ENCODE results near the gene COMT.

Gene COMT

DNA sequence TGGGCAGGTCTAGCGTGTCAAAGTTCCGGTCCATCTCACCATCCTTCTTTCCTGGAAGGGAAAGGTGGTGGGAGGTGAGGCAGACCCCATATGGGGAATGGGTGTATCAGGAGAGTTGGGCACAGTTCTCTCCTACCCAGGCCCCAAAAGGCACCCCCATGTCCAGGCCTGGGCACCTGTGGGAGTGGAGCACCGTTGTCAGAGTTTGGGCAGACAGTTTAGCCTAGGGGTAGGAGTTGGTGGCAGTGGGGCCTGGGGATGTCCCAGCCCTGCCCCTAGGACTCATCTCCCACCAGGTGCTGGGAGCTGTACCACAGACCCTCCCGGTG is 34.1 kb downstream of the COMT start:
- Histone ChIP-seq H3K9me3 (ENCODE audit: insufficient read depth, low read depth, low read length) (no peaks in the 10 kb centered on the region), H3K4me1 (ENCODE audit: insufficient read depth, low read length) (peaks cover 13% of the 10 kb centered on the region), H3K36me3 (ENCODE audit: insufficient read depth, low read length) (peaks cover 49% of the 10 kb centered on the region), H3K9ac (ENCODE audit: low read depth, low read length) (no peak overlapping the region), H3K27ac (ENCODE audit: low read depth, low read length) (no peak overlapping the region), H3K4me3 (ENCODE audit: low read length) (no peak overlapping the region), H3K27me3 (ENCODE audit: insufficient read depth, low read length) (no peaks in the 10 kb centered on the region)
- WGBS, result 91% methylated on average over 3 of the region's 4 CpGs

DNA sequence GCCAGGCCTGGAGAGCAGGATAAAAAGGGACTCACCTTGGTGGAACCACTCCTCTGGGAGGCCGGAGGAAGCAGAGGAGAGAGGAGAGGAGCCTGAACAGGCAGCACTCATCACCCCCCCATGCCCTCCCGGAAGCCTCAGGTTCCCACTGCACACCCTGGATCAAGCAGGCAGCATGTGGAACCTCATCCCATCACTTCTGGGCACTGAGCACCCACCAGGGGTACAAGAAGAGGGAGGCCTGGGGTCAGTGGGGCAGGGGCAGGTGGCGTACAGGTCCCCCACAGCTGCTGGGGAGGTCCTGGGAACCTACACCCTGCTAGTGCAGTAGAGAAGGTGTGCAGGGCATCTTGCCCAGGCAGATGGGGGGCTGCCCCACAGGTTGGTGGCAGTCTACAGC is 35.1 kb downstream of the COMT start:
- Histone ChIP-seq H3K9me3 (ENCODE audit: insufficient read depth, low read depth, low read length) (no peaks in the 10 kb centered on the region), H3K4me3 (ENCODE audit: low read length) (no peak overlapping the region), H3K27ac (ENCODE audit: low read depth, low read length) (no peak overlapping the region), H3K36me3 (ENCODE audit: insufficient read depth, low read length) (peaks cover 50% of the 10 kb centered on the region), H3K9ac (ENCODE audit: low read depth, low read length) (no peak overlapping the region), H3K4me1 (ENCODE audit: insufficient read depth, low read length) (peaks cover 13% of the 10 kb centered on the region), H3K27me3 (ENCODE audit: insufficient read depth, low read length) (no peaks in the 10 kb centered on the region)
- WGBS, result 88% methylated on average over 3 of the region's 3 CpGs

DNA sequence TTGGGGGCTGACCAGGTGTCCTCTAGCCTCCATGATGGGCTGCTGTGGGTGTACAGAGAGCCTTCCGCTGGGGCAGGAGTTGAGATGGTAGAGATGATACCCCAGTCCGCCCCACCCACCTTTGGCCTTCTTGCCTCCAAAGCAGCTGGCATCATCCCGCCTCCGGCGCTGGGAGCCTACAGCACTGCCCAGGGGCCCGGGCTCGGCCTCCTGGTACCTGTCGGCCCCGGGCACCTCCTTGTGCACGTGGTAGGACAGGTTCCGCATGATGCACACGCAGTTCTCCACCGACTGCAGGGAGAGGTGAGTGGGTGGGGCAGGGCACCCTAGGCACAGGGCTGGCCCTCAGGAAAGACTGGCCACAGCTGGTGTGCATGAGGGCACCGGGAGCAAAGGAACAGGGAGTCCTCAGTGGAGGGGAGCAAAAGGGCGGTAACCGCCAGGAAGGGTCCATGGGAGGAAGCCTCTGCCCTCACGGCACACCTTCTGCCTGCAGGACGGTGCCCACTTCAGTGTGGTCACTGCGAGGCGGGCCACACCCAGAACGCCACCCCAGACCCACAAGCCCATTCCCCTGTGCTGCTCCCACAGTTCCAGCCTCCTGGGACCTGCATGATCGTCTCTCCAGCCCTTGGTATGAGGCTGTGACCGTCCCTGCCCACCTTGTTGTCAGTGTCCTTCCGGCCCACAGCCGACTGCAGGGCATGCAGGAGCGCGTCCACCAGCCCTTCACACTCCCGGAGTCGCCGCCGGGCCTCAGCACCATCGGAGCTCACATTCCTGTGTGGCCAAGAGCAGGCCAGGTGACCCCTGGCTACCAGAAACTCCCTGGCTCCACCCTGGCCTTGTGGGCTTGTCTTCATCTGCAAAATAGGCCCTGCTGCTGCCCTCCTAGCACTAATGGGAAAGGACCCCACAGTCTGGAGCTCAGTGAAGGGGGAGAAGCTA is 36.0 kb downstream of the COMT start:
- Histone ChIP-seq H3K9ac (ENCODE audit: low read depth, low read length) (no peak overlapping the region), H3K27ac (ENCODE audit: low read depth, low read length) (no peak overlapping the region), H3K36me3 (ENCODE audit: insufficient read depth, low read length) (peaks cover 43% of the 10 kb centered on the region), H3K4me3 (ENCODE audit: low read length) (no peak overlapping the region), H3K9me3 (ENCODE audit: insufficient read depth, low read depth, low read length) (no peaks in the 10 kb centered on the region), H3K4me1 (ENCODE audit: insufficient read depth, low read length) (peaks cover 13% of the 10 kb centered on the region), H3K27me3 (ENCODE audit: insufficient read depth, low read length) (no peaks in the 10 kb centered on the region)
- 95% methylated on average over 32 of the region's 32 CpGs for WGBS

DNA sequence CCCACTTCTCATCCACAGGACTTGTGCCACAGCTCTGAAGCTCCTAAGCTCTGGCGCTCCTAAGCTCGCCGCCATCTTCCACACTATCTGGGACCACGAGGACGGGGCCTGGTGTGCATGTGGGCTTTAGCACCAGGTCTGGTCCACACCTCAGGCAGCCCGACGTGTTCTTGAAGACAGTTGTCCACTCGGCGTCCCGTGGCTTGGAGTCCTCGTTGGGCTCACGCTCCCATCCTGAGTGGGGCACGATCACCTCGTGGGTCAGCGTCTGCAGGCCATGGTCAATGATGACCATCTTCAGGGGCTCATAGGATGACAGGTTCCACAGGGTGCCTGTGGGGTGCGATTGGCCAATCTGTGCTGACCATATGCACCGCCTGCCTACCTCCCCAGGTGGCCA is 37.2 kb downstream of the COMT start:
- Histone ChIP-seq H3K9ac (ENCODE audit: low read depth, low read length) (no peak overlapping the region), H3K27me3 (ENCODE audit: insufficient read depth, low read length) (no peaks in the 10 kb centered on the region), H3K4me3 (ENCODE audit: low read length) (no peak overlapping the region), H3K36me3 (ENCODE audit: insufficient read depth, low read length) (peaks cover 38% of the 10 kb centered on the region), H3K9me3 (ENCODE audit: insufficient read depth, low read depth, low read length) (no peaks in the 10 kb centered on the region), H3K27ac (ENCODE audit: low read depth, low read length) (no peak overlapping the region), H3K4me1 (ENCODE audit: insufficient read depth, low read length) (peaks cover 13% of the 10 kb centered on the region)
- 95% methylated on average over 17 of the region's 17 CpGs for WGBS

DNA sequence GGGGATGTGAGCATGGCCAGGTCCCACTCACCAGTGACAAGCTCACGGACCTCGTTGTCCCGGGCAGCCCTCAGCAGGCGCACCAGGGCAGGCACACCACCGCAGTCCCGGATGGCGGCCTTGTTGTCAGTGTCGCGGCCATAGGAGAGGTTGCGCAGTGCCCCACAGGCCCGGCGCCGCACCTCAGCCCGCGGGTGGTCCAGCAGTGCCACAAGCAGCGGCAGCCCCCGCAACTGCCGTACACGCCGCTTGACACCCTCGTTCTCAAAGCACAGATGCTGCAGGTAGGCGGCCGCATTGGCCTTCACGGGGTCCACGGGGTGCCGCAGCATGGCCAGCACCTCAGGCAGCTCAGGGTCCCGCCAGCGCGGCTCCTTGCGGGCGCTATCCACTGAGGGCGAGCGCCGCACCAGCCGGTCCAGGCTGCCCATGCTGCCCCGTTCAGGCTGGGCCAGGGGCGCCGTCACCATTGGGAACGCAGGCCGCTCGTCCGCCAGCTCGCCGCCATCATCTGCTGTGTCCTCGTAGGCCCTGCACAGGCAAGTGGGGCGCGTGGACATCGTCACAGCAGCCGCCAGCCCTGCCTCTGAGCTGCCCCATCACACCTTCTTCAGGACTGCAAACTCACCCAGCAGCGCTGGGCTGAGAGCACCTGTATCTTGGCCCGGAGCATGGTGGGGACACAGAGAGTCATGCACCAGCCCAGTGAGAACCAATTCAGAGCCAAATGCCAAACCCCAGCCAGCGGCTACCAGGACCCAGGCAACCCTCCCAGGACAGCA is 38.3 kb downstream of the COMT start:
- no peak overlapping the region for H3K4me3 ChIP-seq (ENCODE audit: low read length)
- no peaks in the 10 kb centered on the region for H3K9me3 ChIP-seq (ENCODE audit: insufficient read depth, low read depth, low read length)
- WGBS, result 97% methylated on average over 52 of the region's 52 CpGs
- peaks cover 10% of the 10 kb centered on the region for H3K4me1 ChIP-seq (ENCODE audit: insufficient read depth, low read length)
- no peaks in the 10 kb centered on the region for H3K27me3 ChIP-seq (ENCODE audit: insufficient read depth, low read length)
- no peak overlapping the region for H3K27ac ChIP-seq (ENCODE audit: low read depth, low read length)
- peaks cover 36% of the 10 kb centered on the region for H3K36me3 ChIP-seq (ENCODE audit: insufficient read depth, low read length)
- no peak overlapping the region for H3K9ac ChIP-seq (ENCODE audit: low read depth, low read length)

DNA sequence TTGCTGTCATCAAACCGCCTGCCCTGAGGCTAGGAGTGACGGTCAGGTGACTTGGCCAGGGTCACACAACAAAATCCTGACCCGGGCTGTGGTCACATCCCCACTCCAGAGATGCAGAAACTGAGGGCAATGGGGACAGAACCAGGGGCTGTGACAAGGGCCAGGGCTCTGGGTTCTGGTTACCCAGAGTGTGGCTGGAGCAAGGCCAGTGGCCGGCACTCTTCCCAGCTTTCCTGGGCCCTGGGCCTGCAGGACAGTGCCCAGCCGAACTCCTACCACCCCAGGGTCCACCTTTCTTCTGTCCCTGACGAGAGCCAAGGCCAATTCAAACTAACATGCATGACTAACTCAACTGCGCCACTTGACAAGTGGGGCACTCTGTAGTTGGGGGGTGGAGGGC is 39.2 kb downstream of the COMT start:
- H3K4me3 ChIP-seq (ENCODE audit: low read length), result no peak overlapping the region
- H3K9ac ChIP-seq (ENCODE audit: low read depth, low read length), result no peak overlapping the region
- no peak overlapping the region for H3K27ac ChIP-seq (ENCODE audit: low read depth, low read length)
- H3K4me1 ChIP-seq (ENCODE audit: insufficient read depth, low read length), result peaks cover 1% of the 10 kb centered on the region
- H3K9me3 ChIP-seq (ENCODE audit: insufficient read depth, low read depth, low read length), result no peaks in the 10 kb centered on the region
- WGBS, result 93% methylated on average over 7 of the region's 7 CpGs
- no peaks in the 10 kb centered on the region for H3K27me3 ChIP-seq (ENCODE audit: insufficient read depth, low read length)
- H3K36me3 ChIP-seq (ENCODE audit: insufficient read depth, low read length), result peaks cover 36% of the 10 kb centered on the region

DNA sequence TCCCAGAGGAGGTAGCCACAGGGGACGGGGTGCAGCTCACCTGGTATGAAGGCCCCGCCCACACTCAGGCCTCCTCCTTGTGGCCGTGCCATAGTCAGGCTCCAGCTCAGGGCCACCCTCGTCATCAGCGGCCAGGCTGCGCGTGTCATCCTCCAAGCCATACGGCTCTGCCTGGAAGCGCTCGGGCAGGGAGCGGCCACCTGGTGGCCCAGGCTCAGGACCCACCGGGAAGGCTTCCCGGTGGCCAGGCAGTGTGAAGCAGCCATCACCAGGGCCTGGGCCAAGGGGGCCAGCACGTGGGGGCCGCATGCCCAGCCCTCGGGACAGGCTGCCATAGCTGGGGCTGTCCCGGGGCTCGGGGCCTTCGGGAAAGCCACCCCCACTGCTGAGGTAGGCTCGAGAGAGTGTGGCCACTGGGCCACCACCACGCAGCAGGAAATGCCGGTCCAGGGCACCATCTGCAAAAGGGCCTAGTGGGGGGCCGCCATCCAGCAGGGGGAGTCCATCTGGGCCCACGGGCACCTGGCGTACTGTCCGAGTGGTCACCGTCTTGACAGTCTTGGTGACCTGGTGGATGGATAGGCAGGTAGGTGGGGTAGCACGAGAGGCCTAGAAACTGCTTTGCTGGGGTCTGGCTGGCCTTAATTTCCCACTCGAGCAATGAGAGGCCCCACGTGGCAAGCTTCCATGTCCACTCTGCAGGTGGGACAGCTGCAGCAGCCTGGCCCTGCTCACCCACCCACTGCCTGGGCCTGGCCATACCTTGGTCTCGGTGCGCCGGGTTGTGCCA is 39.8 kb downstream of the COMT start:
- no peak overlapping the region for H3K4me3 ChIP-seq (ENCODE audit: low read length)
- WGBS, result 94% methylated on average over 33 of the region's 33 CpGs

DNA sequence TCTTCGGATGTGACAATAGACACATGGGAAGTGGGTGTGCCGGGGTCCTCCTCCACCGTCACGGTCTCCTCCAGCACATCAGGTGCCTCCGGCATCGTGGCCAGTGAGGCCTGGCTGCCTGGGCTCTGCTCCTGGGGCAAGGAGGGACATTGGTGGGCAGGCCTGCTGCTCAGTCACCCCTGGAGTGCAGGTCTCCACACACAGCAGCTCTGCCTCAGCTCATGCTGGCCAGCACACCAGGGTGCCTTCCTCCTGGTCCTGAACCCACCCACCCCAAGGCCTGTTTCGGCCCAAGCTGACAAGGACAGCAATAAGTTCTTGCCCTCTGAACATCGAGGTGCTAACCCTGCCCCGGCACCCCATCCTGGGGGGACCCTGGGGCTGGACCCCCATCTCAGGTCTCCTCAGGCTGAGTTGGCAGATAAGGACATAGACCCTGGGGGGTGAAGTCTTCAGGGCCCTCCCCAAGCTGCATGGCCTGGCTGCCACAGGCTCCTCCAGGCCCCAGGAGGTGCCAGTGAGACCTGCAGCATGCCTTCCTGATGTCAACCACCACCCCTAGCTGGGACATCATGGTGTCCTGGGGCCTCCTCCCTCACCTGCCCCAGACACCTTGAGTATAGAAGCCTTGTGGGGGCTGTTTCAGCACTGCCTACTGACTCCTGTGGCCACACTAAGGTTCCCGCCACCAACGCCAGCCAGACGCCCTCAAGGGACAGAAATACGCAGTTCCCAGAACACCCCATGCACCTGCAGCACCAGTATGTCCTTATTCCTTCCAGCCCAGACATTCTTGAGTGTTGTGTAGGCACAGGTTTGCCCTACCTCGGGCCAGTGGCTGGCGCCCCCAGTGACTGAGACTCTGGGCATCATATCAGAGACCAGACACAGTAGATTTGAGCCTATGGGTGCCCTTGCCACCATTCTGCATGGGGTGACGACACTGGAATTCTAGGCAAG is 40.7 kb downstream of the COMT start:
- WGBS, result 96% methylated on average over 16 of the region's 16 CpGs

More for the DNA sequence above, 39.8 kb downstream of the COMT start:
- Histone ChIP-seq H3K9me3 (ENCODE audit: insufficient read depth, low read depth, low read length) (no peaks in the 10 kb centered on the region), H3K27me3 (ENCODE audit: insufficient read depth, low read length) (no peaks in the 10 kb centered on the region), H3K9ac (ENCODE audit: low read depth, low read length) (no peak overlapping the region), H3K27ac (ENCODE audit: low read depth, low read length) (no peak overlapping the region), H3K36me3 (ENCODE audit: insufficient read depth, low read length) (peaks cover 36% of the 10 kb centered on the region), H3K4me1 (ENCODE audit: insufficient read depth, low read length) (peaks cover 5% of the 10 kb centered on the region; the same call in 1 of the 2 replicates)

DNA sequence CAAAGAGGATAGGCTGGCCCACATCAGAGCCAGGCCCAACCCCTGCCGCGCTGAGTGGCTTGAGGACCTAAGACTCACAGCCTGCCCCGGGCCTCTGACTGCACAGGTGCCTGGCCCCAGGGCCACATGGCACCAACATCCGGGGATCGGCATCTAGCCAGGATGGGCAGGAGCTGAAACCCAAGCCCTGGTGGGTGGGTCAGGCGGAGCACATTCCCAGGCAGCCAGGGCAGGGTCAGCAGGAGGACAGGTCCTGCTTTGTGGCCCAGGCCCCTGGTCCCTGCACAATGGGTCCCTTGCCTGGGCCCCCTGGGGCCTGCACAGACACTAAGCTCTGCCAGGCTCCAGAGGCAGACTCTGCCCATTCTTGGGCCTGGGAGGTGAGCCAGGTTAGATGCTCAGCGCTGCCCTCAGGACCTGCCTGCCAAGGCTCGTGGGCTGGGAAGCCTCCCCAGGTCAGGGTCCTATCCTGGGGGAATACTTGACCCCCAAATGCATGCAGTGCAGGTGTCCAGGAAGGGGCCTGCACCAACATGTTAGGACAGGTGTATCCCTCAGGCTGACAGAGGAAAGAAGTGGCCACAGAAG is 41.5 kb downstream of the COMT start:
- H3K4me1 ChIP-seq (ENCODE audit: insufficient read depth, low read length), result peaks cover 5% of the 10 kb centered on the region; the same call in 1 of the 2 replicates
- H3K4me3 ChIP-seq (ENCODE audit: low read length), result no peak overlapping the region
- H3K27ac ChIP-seq (ENCODE audit: low read depth, low read length), result no peak overlapping the region
- 97% methylated on average over 8 of the region's 8 CpGs for WGBS
- peaks cover 28% of the 10 kb centered on the region for H3K36me3 ChIP-seq (ENCODE audit: insufficient read depth, low read length)
- H3K9me3 ChIP-seq (ENCODE audit: insufficient read depth, low read depth, low read length), result no peaks in the 10 kb centered on the region
- no peaks in the 10 kb centered on the region for H3K27me3 ChIP-seq (ENCODE audit: insufficient read depth, low read length)
- no peak overlapping the region for H3K9ac ChIP-seq (ENCODE audit: low read depth, low read length)

More for the DNA sequence above, 40.7 kb downstream of the COMT start:
- Histone ChIP-seq H3K27me3 (ENCODE audit: insufficient read depth, low read length) (no peaks in the 10 kb centered on the region), H3K36me3 (ENCODE audit: insufficient read depth, low read length) (peaks cover 30% of the 10 kb centered on the region), H3K4me3 (ENCODE audit: low read length) (no peak overlapping the region), H3K27ac (ENCODE audit: low read depth, low read length) (no peak overlapping the region), H3K9me3 (ENCODE audit: insufficient read depth, low read depth, low read length) (no peaks in the 10 kb centered on the region), H3K9ac (ENCODE audit: low read depth, low read length) (no peak overlapping the region), H3K4me1 (ENCODE audit: insufficient read depth, low read length) (peaks cover 5% of the 10 kb centered on the region; the same call in 1 of the 2 replicates)

DNA sequence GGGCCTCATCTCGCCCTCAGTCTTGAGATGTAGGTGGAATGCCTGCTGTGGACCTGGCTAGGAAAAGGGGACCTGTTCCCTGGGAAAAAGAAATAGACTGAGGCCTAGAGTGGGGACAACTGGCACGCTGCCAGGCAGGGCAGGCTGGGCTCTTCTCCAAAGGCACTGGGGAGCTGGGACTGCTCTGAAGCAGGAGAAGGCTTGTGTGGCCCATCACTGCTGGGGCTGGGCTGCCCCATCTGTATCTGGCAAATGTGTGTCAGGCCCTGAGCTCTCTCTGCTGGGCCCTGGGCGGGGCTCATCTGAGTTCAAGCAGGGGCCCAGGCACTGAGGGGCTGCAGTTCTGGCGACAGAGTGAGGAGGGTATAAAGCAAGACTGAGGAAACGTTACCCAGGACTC is 42.2 kb downstream of the COMT start:
- no peak overlapping the region for H3K27ac ChIP-seq (ENCODE audit: low read depth, low read length)
- H3K9ac ChIP-seq (ENCODE audit: low read depth, low read length), result no peak overlapping the region
- peaks cover 5% of the 10 kb centered on the region; the same call in 1 of the 2 replicates for H3K4me1 ChIP-seq (ENCODE audit: insufficient read depth, low read length)
- 89% methylated on average over 4 of the region's 5 CpGs for WGBS
- no peak overlapping the region for H3K4me3 ChIP-seq (ENCODE audit: low read length)
- peaks cover 22% of the 10 kb centered on the region for H3K36me3 ChIP-seq (ENCODE audit: insufficient read depth, low read length)
- H3K9me3 ChIP-seq (ENCODE audit: insufficient read depth, low read depth, low read length), result no peaks in the 10 kb centered on the region
- H3K27me3 ChIP-seq (ENCODE audit: insufficient read depth, low read length), result no peaks in the 10 kb centered on the region
